Fibroblast of peridontal ligament (primary cell): Measurements from ENCODE around the gene RTF1.

ENCODE experiments used
- DNase-seq: peaks from one replicate; pipeline ENCODE4 v3.0.0-alpha.2; 2010; ENCODE audit errors: extremely low read depth

Gene RTF1

DNA sequence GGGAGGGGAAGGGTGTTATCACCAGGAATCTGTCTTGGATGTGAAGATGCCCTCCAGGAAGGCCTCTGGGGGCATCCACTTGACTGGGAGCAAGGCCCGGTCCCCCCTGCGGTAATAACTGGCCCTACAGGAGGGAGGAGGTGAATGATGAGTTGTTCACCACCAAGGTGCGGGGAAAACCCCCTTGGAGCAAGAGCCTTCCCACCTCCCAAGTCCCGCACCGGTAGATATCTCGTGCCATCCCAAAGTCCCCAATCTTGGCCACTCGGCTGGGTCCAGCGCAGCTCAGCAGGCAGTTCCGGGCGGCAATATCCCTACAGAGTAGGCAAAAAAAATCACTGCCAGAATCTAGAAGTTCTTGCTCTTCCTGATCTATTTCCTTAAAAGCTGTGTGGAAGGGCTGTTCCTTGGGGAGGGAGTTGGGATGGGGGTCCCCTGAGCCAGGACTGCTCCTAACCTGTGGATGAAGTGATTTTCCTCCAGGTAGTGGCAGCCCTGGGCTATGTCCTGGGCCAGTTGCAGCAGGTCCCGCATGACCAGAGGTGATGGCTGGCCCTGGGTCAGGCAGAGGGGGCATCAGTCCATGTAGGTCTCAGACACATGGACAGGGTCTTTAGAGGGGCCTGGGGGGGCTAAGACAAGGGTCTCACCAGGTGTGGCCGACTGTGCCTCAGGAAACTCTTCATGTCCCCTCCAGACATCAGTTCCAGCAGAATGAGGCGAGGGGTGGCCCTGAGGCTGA is 88.0 kb downstream of the RTF1 start:
- no peak for DNase-seq

DNA sequence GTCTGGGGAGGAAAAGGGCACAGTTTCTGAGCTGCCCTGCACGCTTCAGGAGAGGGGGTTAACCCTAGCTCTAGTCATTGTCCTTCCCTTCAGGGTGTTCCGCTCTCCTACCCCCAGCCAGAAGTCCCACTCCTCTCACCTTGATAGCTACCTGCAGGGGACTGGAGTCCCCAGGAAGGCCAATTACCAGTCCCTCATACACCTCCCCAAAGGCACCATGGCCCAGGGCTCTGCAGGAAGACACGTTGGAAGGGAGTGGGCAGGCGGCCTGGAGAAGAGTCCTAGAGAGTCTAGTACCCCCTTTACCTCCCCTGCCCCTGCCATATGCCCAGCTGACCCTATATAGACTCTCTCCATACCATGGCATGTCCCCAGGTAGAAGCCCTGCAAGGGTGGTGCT is 88.9 kb downstream of the RTF1 start:
- no peak for DNase-seq

DNA sequence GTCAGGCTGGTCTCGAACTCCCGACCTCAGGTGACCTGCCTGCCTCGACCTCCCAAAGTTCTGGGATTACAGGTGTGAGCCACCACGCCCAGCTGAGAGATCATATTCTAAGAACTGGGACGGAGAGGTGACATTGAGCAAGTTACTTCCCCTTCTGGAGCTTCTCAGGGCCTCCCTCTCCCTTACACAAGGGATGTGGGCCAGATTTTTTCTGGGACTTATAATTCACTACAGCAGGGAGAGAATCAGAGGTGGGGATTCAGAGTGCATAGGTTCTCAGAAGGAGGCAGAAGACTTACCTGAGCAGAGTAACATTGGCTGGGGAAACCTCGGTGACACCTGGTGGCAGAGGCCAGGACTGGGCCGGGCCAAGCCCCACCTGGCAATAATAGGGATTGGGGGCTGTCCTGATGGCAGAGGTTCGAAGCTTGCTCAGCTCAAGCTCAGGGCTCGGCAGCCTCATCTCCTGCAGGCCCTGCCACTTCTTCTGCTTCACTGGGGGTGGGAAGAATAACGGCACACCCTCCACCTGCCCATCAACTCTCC is 90.0 kb downstream of the RTF1 start:
- no peak for DNase-seq

DNA sequence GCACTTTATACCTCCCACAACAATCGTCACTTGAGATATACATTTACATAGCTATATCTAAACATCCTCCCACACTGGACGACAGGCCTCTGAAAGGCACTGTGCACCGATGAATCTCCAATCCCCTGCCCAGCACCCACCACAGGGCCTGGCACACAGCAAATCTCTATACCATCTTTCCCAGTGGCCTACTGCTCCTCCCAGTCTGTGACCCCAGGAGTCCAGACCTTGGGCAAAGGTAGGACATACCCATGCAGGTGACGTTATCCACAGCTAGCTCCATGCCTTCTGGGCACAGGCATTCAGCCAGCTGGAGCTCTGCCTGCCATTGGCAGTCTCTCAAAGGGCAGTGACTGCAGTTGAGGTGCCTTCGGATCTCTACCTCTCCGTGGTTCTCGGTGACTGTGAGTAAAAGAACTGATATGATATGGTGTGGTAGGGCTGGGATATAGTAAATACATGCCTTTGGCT is 91.0 kb downstream of the RTF1 start:
- DNase-seq = no peak

DNA sequence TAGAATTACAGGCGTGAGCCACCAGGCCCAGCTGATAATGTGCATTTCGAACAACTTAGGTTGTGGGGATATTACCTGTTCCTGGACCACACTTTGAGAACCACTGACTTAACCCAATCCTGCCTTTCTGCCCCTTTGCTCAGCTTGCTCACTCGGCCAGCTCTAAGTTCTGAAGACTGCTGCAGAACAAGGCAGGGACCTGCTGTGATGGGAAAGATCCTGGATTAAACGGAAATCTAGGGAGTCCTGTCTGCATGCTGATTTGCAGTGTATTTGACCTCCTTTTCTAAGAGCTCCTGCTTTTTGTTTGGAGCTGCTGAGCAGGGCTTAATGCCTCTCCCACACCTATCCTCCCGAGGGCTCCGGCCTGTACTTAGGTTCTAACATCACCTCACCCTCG is 93.8 kb downstream of the RTF1 start:
- DNase-seq = no peak

DNA sequence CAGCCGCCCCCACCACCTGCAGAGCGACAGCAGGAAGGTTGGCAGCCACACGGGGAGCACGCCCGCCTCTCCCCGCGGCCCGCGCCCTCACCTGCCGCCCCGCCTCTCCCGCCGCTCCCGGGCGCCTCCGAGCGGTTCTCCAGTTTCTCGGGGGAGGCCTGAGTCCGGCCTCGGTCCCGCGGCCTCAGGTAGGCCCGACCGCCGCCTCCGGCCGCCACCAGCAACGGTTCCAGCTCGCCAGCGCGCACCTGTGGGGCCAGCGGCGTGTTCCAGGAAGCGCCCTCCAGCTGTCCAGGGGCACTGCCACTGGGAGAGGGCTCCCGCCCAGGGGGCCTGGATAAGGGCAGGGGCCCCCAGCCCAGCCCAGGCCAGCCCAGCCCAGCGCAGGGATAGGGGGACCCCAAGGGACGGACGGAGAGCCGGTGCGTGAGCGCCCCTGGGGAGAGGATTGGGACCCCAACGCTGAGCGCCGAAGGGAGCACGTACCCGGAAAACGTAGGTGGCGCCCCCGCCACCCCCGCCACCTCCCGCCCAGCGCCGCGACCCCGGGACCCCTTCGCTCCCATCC is 94.5 kb downstream of the RTF1 start:
- DNase-seq = no peak

DNA sequence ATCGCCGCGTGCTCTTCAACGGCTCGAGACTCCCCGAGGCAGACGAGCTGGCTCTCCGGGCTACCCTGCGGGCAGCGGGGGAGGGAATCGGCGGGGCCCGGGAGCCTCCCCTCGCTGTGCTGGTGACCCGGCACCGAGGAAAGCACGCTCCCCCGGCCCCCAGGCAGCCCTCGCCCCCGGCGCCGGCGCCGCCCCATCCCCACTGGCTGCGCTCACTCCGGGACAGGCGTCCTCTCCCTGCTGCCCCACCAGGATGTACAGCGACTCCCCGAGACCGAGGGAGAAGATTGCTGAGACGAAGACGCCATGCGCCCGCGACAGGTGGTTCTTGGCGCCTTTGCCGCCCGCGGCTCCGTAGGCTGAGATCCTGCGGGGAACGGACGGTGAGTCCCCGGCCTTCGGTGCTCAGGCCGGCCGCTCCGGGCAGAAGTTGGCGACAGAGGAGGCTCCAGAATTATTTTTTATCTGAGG is 95.0 kb downstream of the RTF1 start:
- no peak for DNase-seq

- DNase-seq = no peak
Measured at GRCh38 chr15:41512512-41512939, 95.6 kb downstream of the RTF1 start.

GRCh38 chr15:41512940-41513505 is 96.1 kb downstream of the RTF1 start:
- no peak for DNase-seq

GRCh38 chr15:41513506-41514227 is 96.8 kb downstream of the RTF1 start, which contains the start of gene LTK:
Gene LTK, minus strand, starts transcription at chr15:41513827. Its CDS starts 118 bp downstream, at chr15:41513709.
- DNase-seq = no peak

GRCh38 chr15:41517895-41518449 is 101.1 kb downstream of the RTF1 start:
- DNase-seq = no peak

GRCh38 chr15:41520636-41521035 is 103.7 kb downstream of the RTF1 start:
- no peak for DNase-seq

DNA sequence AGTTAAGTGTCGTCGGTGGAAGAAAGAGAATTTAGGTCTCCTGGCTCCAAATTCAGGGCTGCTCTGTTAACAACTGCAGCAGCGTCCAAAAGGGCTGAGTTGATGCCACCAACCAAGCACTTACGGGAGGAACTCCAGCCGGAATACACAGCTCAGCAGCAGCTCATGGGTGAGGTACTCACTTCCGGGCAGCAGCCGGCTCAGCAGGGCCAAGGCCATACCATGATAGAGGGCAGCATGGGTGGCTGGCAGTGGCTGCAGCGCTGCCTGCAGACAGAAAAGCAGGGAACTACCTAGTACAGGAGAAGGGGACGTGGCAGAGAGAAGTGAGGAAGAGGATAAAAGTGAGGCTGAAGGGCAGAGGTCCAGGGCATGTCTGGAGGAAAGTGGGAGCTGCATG is 104.7 kb downstream of the RTF1 start:
- no peak for DNase-seq

- DNase-seq = no peak
Measured at GRCh38 chr15:41523097-41523496, 106.2 kb downstream of the RTF1 start.

- no peak for DNase-seq
Measured at GRCh38 chr15:41530363-41530956, 113.6 kb downstream of the RTF1 start.
